GM04503 (cell line): ENCODE results near the gene MRLN.
"Not testable (repeated sequence)": the region's sequence is repeated elsewhere in the genome, so short reads cannot be mapped to it uniquely, and the experiment has no call there.

Experiments used
- DNase-seq: peaks from one replicate; pipeline ENCODE4 v3.0.0-alpha.2; 2012; ENCODE audit warnings: low read depth

MRLN gene

DNA sequence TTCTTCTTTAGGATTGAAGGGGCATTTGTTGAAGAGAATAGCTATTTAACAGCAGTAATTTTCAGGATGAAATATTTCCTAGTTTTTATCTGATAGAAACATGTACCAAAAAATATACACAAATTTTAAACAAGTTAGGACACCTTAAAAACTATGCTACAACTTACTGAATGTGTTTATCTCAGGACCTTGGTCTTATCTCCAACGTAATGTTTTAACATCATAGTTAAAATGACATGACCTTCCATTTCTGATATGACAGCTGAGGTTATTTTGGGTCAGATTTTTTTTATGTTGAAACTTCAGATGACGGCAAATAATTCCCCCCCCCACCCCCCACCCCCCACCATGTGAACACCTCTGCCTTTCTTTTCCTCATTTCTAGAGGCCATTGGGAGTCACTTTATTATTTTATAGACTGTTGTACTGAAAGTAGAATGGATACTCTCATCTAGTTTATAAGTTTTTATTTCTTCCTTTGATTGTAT is 8.0 kb downstream of the MRLN start:
- DNase-seq = no peak

DNA sequence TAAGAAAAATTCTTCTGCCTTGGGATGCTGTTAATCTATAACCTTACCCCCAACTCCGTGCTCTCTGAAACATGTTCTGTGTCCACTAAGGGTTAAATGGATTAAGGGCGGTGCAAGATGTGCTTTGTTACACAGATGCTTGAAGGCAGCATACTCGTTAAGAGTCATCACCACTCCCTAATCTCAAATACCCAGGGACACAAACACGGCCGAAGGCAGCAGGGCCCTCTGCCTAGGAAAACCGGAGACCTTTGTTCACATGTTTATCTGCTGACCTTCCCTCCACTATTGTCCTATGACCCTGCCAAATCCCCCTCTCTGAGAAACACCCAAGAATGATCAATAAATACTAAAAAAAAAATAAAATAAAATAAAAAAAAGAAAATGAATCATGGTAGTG is 8.5 kb downstream of the MRLN start:
- not testable (repeated sequence) for DNase-seq

GRCh38 chr10:59744156-59744555 is 9.1 kb downstream of the MRLN start:
- not testable (repeated sequence) for DNase-seq

DNA sequence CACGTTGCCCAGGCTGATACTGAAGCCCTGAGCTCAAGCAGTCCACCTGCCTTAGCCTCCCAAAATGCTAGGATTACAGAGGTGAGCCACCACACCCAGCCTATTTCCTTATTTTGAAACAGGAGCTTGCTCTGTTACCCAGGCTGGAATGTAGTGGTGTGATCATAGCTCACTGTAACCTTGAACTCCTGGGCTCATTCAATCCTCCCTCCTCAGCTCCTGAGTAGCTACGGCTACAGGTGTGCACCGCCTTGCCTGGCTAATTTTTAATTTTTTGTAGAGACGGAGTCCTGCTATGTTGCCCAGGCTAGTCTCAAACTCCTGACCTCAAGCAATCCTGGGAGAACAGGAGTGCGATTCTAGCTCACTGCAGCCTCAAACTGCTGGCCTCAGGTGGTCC is 11.7 kb downstream of the MRLN start:
- no peak for DNase-seq

DNA sequence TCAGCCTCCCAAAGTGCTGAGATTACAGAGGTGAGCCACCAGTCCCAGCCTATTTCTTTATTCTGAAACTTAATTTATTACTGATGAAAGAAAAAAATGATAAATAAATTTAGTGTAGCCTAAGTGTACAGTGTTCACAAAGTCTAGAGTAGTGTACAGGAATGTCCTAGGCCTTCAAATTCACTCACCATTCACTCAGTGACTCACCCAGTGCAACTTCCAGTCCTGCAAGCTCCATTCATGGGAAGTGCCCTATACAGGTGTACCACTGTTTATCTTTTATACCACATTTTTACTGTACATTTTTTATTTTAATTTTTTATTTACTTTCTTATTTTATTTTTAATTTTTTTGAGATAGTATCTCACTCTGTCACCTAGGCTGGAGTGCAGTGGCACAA is 12.2 kb downstream of the MRLN start:
- DNase-seq = no peak

DNA sequence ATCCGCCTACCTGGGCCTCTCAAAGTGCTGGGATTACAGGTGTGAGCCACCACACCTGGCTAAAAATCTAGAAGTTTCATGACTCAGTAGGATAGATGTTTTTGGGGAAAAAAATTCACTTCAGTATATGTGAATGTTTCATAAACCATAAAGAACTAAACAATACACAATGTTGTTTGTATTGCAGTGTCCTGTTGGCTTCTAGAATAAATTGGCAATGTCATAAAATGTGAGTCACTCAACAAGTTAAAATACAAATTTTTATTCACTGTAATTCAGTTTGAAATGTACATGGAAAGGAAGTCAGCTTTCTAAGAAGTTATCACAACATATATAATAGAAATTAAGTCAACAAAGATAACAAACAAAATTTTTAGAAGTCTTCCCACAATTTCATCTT is 16.5 kb downstream of the MRLN start:
- no peak for DNase-seq

DNA sequence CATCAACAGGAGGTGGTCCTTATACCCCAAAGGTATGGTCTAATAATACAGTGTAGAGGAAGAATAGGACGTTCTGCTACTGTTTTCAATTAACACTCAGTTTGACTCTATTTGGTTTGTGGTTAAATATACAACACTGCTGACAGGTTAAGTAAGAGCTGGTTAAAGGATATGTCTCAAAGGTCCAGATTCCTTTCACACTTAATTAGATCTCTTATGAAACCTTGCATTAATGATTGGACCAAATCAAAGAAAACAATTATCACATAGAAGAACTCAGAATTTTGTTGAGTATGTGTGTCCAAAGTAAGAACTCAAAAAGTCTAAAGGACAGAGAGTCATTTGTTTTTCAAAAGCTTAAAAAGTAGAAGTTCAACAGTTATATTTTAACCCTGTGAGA is 18.0 kb downstream of the MRLN start:
- no peak for DNase-seq

DNA sequence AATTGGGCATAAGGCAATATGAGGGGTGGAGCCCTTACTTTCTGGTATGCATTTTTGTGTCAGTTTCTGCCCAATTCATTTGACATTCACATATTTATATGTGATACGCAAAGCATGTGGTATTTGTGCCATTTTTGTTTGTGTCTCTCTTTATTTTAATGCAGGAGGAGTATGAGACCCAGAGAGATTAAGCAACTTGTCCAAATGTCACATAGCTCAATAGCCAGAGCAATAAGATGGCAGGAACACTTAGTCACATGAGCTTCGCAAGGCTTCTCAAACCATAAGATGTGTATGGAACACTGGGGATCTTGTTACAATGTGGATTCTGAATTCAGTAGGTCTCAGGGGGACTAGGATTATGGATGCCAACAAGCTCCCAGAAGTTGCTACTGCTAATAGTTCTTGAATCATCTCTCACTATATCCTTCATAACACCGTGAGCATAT is 19.2 kb downstream of the MRLN start:
- DNase-seq = no peak

DNA sequence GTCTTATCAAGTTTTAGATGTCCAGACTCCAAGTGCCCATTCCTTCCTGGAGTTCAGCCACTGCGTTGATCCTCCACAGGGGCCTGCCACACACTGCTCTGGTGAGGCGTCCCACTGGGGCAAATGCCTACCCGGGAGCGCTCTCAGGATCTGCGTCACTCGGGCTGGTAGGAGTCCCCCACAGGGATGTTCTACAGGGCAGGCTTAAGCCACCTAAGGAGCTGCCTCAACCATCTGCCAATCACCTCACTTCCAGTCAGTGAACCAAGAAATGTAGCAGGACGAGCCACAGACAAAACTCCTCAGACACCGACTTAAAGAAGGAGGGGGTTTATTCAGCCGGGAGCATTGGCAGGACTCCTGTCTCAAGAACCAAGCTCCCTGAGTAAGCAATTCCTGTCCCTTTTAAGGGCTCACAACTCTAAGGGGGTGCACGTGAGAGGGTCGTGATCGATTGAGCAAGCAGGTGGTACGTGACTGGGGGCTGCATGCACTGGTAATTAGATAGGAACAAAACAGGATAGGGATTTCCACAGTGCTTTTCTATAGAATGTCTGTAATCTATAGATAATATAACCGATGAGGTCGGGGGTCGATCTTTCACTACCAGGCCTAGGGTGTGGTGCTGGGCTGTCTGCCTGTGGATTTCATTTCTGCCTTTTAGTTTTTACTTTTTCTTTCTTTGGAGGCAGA is 19.8 kb downstream of the MRLN start:
- DNase-seq = not testable (repeated sequence)

DNA sequence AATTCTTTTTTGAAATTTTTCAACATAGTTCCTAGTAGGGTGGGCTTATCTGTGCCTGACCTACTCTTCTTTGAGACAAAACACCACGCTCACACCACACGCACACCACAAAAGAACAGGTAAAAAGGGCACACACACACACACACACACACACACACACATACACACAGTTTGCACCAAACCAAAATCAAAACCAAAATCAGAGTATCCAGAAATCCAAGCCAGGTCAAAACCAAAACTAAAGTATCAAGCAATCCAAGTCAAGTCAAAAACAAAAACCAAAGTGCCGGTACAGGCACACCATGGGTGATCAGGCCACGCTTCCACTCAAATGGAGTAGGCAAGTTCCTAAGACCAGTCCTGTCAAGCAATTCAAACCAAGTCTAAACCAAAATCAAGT is 20.4 kb downstream of the MRLN start:
- not testable (repeated sequence) for DNase-seq

DNA sequence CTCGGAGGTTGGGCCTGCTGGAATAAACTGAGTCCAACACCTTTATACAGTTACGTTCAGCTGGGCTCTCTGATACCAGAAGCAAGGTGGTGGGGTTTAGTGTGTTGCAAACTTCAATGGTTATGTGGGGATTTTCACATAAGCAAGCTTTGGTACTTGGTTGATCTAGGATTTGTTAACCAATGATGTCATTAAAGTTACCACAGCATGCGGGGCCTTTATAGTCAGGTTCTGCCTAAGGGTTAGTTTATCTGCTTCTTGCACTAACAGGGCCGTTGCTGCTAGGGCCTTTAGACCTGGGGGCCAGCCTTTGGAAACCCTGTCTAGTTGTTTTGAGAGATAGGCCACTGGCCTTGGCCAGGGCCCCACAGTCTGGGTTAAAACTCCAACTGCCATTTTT is 24.1 kb downstream of the MRLN start:
- not testable (repeated sequence) for DNase-seq

DNA sequence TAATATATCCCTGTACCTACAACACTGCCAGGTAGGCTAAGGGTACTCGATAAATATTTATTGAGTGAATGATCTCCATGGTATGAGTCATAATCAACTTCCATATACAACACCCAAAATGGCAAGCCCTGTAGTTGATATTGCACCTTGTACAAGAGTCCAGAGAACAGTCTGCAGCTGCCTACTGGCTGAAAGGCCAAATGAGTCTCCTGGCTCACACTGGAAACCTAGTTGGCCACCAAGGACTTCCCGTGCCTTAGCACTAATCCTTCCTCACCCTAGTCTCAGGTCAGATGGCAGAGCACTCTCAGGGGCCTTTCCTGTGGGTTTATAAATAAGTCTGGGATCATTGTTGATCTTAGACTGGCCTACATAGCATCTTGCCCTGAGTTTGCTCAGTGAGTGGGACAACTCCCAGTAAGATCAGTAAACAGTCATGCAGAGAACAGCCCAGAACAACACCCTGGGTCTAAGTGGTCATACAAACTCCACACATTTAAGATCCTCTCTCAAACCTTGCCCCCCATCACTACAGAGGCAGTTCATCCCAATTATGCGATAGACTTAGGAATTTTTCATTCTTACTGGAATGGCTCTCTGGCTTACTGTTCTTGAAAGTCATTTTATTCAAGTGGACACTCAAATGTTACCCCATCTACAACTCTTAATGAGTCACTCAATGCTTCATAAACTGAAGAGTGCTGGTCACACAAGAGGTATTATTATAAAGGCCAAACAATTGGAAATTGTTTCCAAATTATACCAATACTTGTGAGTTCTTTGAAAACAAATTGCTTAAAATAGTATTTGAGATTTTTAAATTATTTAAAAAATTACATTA is 28.9 kb downstream of the MRLN start:
- DNase-seq = no peak

- no peak for DNase-seq
Observed at GRCh38 chr10:59720377-59720776, 32.9 kb downstream of the MRLN start.

DNA sequence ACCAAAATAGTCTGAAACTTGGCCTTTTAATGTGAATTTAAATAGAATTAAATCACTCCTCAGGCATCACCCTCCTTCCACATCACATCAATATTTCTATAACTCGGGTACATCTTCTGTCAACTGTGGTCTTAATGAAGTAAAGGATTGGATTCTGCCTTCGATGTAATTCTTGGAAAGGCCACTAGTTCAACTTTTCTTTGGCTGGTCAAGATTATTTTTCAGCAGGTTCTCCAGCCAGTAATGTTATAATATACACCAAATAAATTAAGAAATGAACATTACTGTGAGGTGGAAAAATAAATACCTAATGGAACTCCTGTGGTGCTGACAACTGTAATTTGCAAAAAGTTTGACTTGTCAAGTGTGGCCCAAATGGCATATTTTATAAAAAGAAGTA is 33.9 kb downstream of the MRLN start:
- DNase-seq = no peak

DNA sequence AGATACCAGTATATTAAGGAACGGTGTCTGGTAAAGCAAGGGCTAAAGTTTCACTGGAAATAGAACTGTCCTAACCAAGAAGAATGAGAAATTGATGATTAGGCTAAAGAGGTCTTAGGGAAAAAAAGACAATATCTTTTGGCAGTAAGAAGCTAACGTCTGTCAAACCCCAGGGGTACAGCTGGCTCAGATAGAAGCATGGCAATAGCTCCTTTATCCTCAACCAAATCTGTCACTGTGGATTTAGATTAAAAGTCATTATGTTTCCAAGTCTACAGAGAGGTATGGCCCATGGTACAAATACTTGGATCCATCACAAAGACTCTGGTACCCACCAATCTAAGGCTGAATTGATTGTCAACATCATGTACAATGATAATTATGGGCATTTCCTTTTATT is 35.0 kb downstream of the MRLN start:
- DNase-seq = no peak

GRCh38 chr10:59713196-59713821 is 39.9 kb downstream of the MRLN start:
- DNase-seq = no peak

GRCh38 chr10:59711871-59712494 is 41.3 kb downstream of the MRLN start:
- DNase-seq = no peak

GRCh38 chr10:59709395-59710125 is 43.7 kb downstream of the MRLN start, which contains the start of gene SLC16A9:
TSS of gene SLC16A9 (minus strand) at chr10:59709850. CDS start at chr10:59684291, 25,559 bp downstream.
- no peak for DNase-seq

- DNase-seq = no peak
Observed at GRCh38 chr10:59708816-59709394, 44.4 kb downstream of the MRLN start.

GRCh38 chr10:59706851-59707797 is 46.1 kb downstream of the MRLN start:
- DNase-seq = no peak
